Upper lobe of left lung (tissue), 4 donors: ENCODE data around the gene MNAT1.

Source experiments
- CTCF ChIP-seq, 6 experiments: fragments of 450-650 bp in 4 of 6; fragments of 200-600 bp in 2 of 6; sonication (generic) in 2 of 6; IDR thresholded peaks; one replicate each; pipeline ENCODE4 v1.5.1; 2016 to 2019; ENCODE audit warnings: antibody characterized with exemption in 6 of 6
- POLR2A ChIP-seq, 4 donors: fragments of 450-650 bp; IDR thresholded peaks; one replicate each; pipeline ENCODE4 v1.5.1; 2016 to 2017; ENCODE audit warnings: antibody characterized with exemption in 4 of 4, mild to moderate bottlenecking in 2 of 4
- POLR2AphosphoS5 ChIP-seq, 2 donors: sonication (generic); formaldehyde crosslinking; IDR thresholded peaks; one replicate each; pipeline ENCODE4 v1.5.1; 2017; ENCODE audit warnings: antibody characterized with exemption in 2 of 2

GRCh38 chr14:60963761-60964160, 229.2 kb downstream of the MNAT1 start:
- TF ChIP-seq CTCF (IDR thresholded peaks at IDR 0.05) (no peak), POLR2A (IDR thresholded peaks at IDR 0.05) (no peak), POLR2AphosphoS5 (IDR thresholded peaks at IDR 0.05) (no peak)
